ENCODE measurements around the gene RNF223. TPM values are rescaled to one million over a fixed set of nuclear protein-coding genes. Genes with fewer than 3 reads are reported as not detected.

The RNF223 gene
- total and polyA plus RNA-seq, 2 of the 8 experiments (the other 6 are each of a cell fraction or from before 2014, with no cell fraction given), result not detected

- TF ChIP-seq SAP30 (IDR thresholded peaks at IDR 0.05; ENCODE audit: insufficient read depth, insufficient replicate concordance, low read length) (no peak), BACH1 (IDR thresholded peaks at IDR 0.05; ENCODE audit: low read length) (no peak), GTF2F1 (IDR thresholded peaks at IDR 0.05; ENCODE audit: borderline replicate concordance, low read depth, low read length) (no peak), USF2 (IDR thresholded peaks at IDR 0.05; ENCODE audit: low read length) (no peak), POU5F1 (IDR thresholded peaks at IDR 0.05; ENCODE audit: low read depth, low read length) (no peak), CEBPB (IDR thresholded peaks at IDR 0.05; ENCODE audit: low read depth, low read length) (no peak)
These were observed 48.4 kb downstream of the RNF223 start (continued) for GRCh38 chr1:1025730-1026129.

Measured in H1 (cell line).